Measurements from ENCODE around the gene CCSER1.

- no peak for TF ChIP-seq CTCF (IDR thresholded peaks at IDR 0.05)
- TF ChIP-seq TCF7L2 (IDR thresholded peaks at IDR 0.05; ENCODE audit: low read depth, low read length): no peak
Measured at GRCh38 chr4:91228659-91229058, 1101.5 kb downstream of the CCSER1 start.
